ENCODE measurements around the gene FBXL16.

FBXL16 gene

DNA sequence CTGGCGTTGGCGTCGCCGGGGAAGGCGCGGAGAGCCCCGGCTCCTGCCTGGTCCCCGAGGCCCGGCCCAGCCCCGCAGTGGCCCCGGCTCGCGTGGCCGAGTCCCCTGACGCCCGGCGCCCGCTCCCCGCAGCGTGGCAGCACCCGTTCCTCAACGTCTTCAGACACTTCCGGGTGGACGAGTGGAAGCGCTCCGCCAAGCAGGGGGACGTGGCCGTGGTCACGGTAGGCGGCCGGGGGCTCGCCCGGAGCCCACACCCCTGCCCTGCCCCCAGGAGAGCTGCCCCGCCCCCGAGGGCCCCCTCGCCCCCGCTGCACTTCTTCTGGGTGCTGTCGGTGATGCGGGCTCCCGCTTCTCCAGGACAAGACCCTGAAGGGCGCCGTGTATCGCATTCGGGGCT lies 56.0 kb downstream of the FBXL16 start:
- H3K4me3 ChIP-seq (ENCODE audit: low read depth, low read length, poor library complexity, severe bottlenecking): peak overlapping the region; percentile 88

DNA sequence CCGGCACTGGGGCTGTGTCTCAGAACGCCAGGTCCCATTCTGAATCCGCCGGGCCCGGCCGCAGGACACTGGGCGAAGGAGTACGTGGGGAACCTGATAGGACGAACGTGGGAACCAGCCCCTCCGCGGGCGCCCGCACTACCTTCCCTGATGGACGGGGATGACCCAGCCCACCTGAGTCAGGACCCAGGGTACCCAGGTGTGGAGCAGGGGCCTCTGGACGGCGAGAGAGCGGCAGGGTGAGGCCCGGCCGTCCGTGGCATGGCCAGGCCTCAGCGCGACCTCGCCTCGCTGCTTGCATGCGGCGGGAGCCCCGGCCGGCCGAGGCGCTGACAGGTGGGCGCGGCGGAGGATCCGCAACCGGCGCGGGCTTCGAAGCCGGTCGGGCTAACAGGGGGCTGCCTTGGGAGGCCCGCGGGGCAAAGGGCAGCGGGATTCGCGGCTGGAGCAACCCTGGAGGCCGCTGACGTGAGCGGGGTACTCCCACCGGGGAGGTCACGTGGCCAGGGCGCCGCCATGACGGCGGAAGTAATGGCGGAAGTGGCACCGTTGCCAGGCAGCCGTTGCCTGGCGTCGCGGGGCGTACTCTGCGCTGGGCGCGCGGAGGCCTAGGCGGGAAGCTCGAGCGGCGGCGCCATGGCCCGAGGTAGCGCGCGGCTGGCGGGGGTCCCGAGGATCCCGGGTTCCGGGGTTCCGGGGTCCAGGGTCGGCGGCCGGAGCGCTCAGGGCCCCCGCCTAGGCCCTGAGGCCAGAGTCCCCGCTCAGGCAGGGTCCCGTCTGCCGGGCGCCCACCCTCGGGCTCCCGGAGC lies 56.6 kb downstream of the FBXL16 start, which contains the start of gene WDR90:
TSS of gene WDR90 (plus strand) at position 585 of the 809 bp plus-strand sequence. CDS start at position 637, 52 bp downstream.
- Histone ChIP-seq H3K9ac (ENCODE audit: low read length) (peak within 1 kb of the TSS; percentile 90), H3K9me2 (ENCODE audit: low read depth, low read length) (no peaks in the 10 kb centered on the region), H3F3A (ENCODE audit: insufficient read depth, low read length) (no peaks in the 10 kb centered on the region), H3K4me2 (ENCODE audit: low read length) (peak within 1 kb of the TSS; percentile 99), H3K9me3 (ENCODE audit: low read length) (no peaks in the 10 kb centered on the region), H3K36me3 (ENCODE audit: insufficient read depth, low read length) (peaks cover 21% of the 10 kb centered on the region), H3K27ac (ENCODE audit: low read depth, low read length, poor library complexity, severe bottlenecking) (peak within 1 kb of the TSS; percentile 64), H4K20me1 (ENCODE audit: insufficient read depth, low read length) (no peaks in the 10 kb centered on the region), H3K79me2 (ENCODE audit: insufficient read depth, low read length) (no peaks in the 10 kb centered on the region), H3K4me3 (ENCODE audit: low read depth, low read length, poor library complexity, severe bottlenecking) (peak within 1 kb of the TSS; percentile 88), H3K27me3 (ENCODE audit: insufficient read depth, low read length) (no peaks in the 10 kb centered on the region), H2AFZ (ENCODE audit: low read length) (no peak within 1 kb of the TSS), H3K4me1 (ENCODE audit: insufficient read depth, low read length, severe bottlenecking) (peaks cover 43% of the 10 kb centered on the region)
- no peak for TF ChIP-seq EZH2 (IDR thresholded peaks at IDR 0.05; ENCODE audit: borderline replicate concordance, low read length)
- TF ChIP-seq, protein P1, sequence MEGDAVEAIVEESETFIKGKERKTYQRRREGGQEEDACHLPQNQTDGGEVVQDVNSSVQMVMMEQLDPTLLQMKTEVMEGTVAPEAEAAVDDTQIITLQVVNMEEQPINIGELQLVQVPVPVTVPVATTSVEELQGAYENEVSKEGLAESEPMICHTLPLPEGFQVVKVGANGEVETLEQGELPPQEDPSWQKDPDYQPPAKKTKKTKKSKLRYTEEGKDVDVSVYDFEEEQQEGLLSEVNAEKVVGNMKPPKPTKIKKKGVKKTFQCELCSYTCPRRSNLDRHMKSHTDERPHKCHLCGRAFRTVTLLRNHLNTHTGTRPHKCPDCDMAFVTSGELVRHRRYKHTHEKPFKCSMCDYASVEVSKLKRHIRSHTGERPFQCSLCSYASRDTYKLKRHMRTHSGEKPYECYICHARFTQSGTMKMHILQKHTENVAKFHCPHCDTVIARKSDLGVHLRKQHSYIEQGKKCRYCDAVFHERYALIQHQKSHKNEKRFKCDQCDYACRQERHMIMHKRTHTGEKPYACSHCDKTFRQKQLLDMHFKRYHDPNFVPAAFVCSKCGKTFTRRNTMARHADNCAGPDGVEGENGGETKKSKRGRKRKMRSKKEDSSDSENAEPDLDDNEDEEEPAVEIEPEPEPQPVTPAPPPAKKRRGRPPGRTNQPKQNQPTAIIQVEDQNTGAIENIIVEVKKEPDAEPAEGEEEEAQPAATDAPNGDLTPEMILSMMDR (IDR thresholded peaks at IDR 0.05; ENCODE audit: low read length): no peak

More for the DNA sequence above, 56.0 kb downstream of the FBXL16 start:
- peaks cover 43% of the 10 kb centered on the region for H3K4me1 ChIP-seq (ENCODE audit: insufficient read depth, low read length, severe bottlenecking)
- H3K27me3 ChIP-seq (ENCODE audit: insufficient read depth, low read length): no peaks in the 10 kb centered on the region
- H3F3A ChIP-seq (ENCODE audit: insufficient read depth, low read length): no peaks in the 10 kb centered on the region
- H3K9ac ChIP-seq (ENCODE audit: low read length): peak overlapping the region; percentile 80
- peak overlapping the region; percentile 99 for H3K4me2 ChIP-seq (ENCODE audit: low read length)
- TF ChIP-seq, protein P1 (IDR thresholded peaks at IDR 0.05; ENCODE audit: low read length): no peak
- no peak for TF ChIP-seq EZH2 (IDR thresholded peaks at IDR 0.05; ENCODE audit: borderline replicate concordance, low read length)
- H3K27ac ChIP-seq (ENCODE audit: low read depth, low read length, poor library complexity, severe bottlenecking): no peak overlapping the region
- H4K20me1 ChIP-seq (ENCODE audit: insufficient read depth, low read length): no peaks in the 10 kb centered on the region
- no peak overlapping the region for H2AFZ ChIP-seq (ENCODE audit: low read length)
- H3K9me3 ChIP-seq (ENCODE audit: low read length): no peaks in the 10 kb centered on the region
- H3K36me3 ChIP-seq (ENCODE audit: insufficient read depth, low read length): peaks cover 18% of the 10 kb centered on the region
- H3K9me2 ChIP-seq (ENCODE audit: low read depth, low read length): no peaks in the 10 kb centered on the region
- no peaks in the 10 kb centered on the region for H3K79me2 ChIP-seq (ENCODE audit: insufficient read depth, low read length)

DNA sequence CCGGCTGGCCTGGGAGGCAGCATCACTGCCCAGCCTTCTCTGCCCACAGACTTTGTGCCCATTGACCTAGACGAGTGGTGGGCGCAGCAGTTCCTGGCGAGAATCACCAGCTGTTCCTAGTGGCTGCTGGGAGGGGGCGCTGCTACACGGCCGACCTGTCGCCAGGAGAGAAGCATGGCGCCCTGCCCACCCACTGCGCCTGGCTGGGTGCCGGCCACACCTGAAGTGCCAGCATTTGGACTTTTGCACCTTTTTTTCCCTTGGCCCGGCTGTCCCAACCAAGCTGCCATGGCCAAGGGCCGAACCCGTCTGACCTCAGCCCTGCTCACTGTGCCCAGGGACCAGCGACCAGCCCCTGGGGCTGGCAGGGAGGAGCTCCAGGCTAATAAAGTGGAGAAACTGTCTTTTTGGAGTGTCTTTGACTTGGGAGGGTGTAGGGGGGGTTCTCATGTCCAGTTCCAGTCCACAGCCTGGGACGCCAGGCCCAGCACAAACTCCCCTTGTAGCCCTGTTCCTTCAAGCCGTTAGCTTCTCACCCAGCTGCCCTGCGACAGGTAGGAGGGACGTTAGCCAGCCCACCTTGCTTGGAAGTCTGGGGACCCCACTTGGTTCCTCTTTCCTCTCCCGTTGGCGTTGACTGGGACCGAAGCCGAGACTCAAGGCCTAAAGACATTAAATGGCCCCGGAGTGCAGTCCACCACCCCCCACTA lies 57.4 kb downstream of the FBXL16 start:
- Histone ChIP-seq H3K9me2 (ENCODE audit: low read depth, low read length) (no peaks in the 10 kb centered on the region), H3K4me2 (ENCODE audit: low read length) (peak overlapping the region; percentile 99), H2AFZ (ENCODE audit: low read length) (no peak overlapping the region), H3K36me3 (ENCODE audit: insufficient read depth, low read length) (peaks cover 13% of the 10 kb centered on the region), H3K27ac (ENCODE audit: low read depth, low read length, poor library complexity, severe bottlenecking) (peak overlapping the region; percentile 64), H3F3A (ENCODE audit: insufficient read depth, low read length) (no peaks in the 10 kb centered on the region), H3K27me3 (ENCODE audit: insufficient read depth, low read length) (no peaks in the 10 kb centered on the region), H3K79me2 (ENCODE audit: insufficient read depth, low read length) (no peaks in the 10 kb centered on the region), H3K4me1 (ENCODE audit: insufficient read depth, low read length, severe bottlenecking) (peaks cover 43% of the 10 kb centered on the region), H4K20me1 (ENCODE audit: insufficient read depth, low read length) (no peaks in the 10 kb centered on the region), H3K9me3 (ENCODE audit: low read length) (no peaks in the 10 kb centered on the region), H3K4me3 (ENCODE audit: low read depth, low read length, poor library complexity, severe bottlenecking) (peak overlapping the region; percentile 88), H3K9ac (ENCODE audit: low read length) (peak overlapping the region; percentile 90)
- TF ChIP-seq EZH2 (IDR thresholded peaks at IDR 0.05; ENCODE audit: borderline replicate concordance, low read length): no peak
- TF ChIP-seq, protein P1 (IDR thresholded peaks at IDR 0.05; ENCODE audit: low read length): peak; percentile 76

All from OCI-LY1 (cell line).